GM12878 (cell line): ENCODE data around the gene SURF4.

Experiments
- ATF2 ChIP-seq: IDR thresholded peaks from 2 replicates; pipeline ENCODE4 v1.6.1; 2012; ENCODE audit warnings: low read length, inconsistent platforms
- CHD2 ChIP-seq: IDR thresholded peaks from 2 replicates; pipeline ENCODE4 v1.6.1; 2011; ENCODE audit warnings: low read depth, low read length, improper control_type of control experiment, borderline replicate concordance
- CTCF ChIP-seq, 3 experiments: IDR thresholded peaks in 2 of 3; conservative IDR thresholded peaks in 1 of 3; 2 replicates each; pipeline ENCODE4 v1.5.1; 2011; ENCODE audit warnings: low read depth in 3 of 3, low read length in 3 of 3, mild to moderate bottlenecking in 3 of 3, control low read depth in 2 of 3, moderate library complexity in 2 of 3, inconsistent platforms in 1 of 3, mixed read lengths in 1 of 3; ENCODE audit not compliant: control insufficient read depth in 2 of 3, insufficient read depth in 1 of 3; ENCODE audit errors: extremely low read depth in 1 of 3
- EGR1 ChIP-seq, 2 experiments: IDR thresholded peaks; 1 replicate in 1 of 2; 2 replicates in 1 of 2; pipeline ENCODE4 v1.6.1; 2011 to 2012; ENCODE audit warnings: low read depth in 2 of 2, low read length in 2 of 2, borderline replicate concordance in 1 of 2, mild to moderate bottlenecking in 1 of 2, moderate library complexity in 1 of 2
- ELK1 ChIP-seq: IDR thresholded peaks from 2 replicates; pipeline ENCODE4 v1.6.1; 2012; ENCODE audit warnings: low read depth, low read length, improper control_type of control experiment
- EP300 ChIP-seq, 2 experiments: fragments of 150-350 bp in 1 of 2; IDR thresholded peaks; 2 replicates each; pipeline ENCODE4 v1.6.1; 2011 to 2012; ENCODE audit warnings: low read depth in 2 of 2, low read length in 2 of 2, borderline replicate concordance in 1 of 2, improper control_type of control experiment in 1 of 2, inconsistent platforms in 1 of 2; ENCODE audit not compliant: control insufficient read depth in 1 of 2
- MAX ChIP-seq: IDR thresholded peaks from 2 replicates; pipeline ENCODE4 v1.6.1; 2012; ENCODE audit warnings: low read depth, low read length, improper control_type of control experiment
- NR2F1 ChIP-seq: fragments of 450-650 bp; conservative IDR thresholded peaks from 2 replicates; pipeline ENCODE4 v1.6.1; 2017; ENCODE audit warnings: mild to moderate bottlenecking
- POLR2A ChIP-seq: IDR thresholded peaks from 2 replicates; pipeline ENCODE4 v1.6.1; 2011; ENCODE audit warnings: low read depth, mild to moderate bottlenecking, low read length
- RFX5 ChIP-seq: IDR thresholded peaks from 2 replicates; pipeline ENCODE4 v1.6.1; 2011; ENCODE audit warnings: low read depth, low read length, improper control_type of control experiment
- TCF12 ChIP-seq: IDR thresholded peaks from 2 replicates; pipeline ENCODE4 v1.6.1; 2011; ENCODE audit warnings: low read depth, mild to moderate bottlenecking, low read length
- ZNF24 ChIP-seq: fragments of 450-650 bp; IDR thresholded peaks from 2 replicates; pipeline ENCODE4 v1.6.1; 2017; ENCODE audit warnings: antibody characterized with exemption, mild to moderate bottlenecking

GRCh38 chr9:133397370-133397769 lies 21.5 kb upstream of the SURF4 start:
- TF ChIP-seq NR2F1 (no peak), CTCF (IDR thresholded peaks at IDR 0.05 in 2 of 3, conservative IDR thresholded peaks at IDR 0.05 in 1 of 3; ENCODE audit: control insufficient read depth in 2 of 3, extremely low read depth in 1 of 3, insufficient read depth in 1 of 3, low read depth in 3 of 3, low read length in 3 of 3) (no peak), ELK1 (no peak), CHD2 (no peak), EP300 (IDR thresholded peaks at IDR 0.05; ENCODE audit: borderline replicate concordance in 1 of 2, control insufficient read depth in 1 of 2, low read depth in 2 of 2, low read length in 2 of 2) (no peak), ATF2 (no peak), RFX5 (no peak), ZNF24 (no peak), POLR2A (no peak; the same call in 1 of the 2 replicates), MAX (no peak), TCF12 (no peak), EGR1 (IDR thresholded peaks at IDR 0.05; ENCODE audit: borderline replicate concordance in 1 of 2, low read depth in 2 of 2, low read length in 2 of 2) (no peak)
